HG03442 (cell line): ENCODE results near the gene ADCK2.
"Not testable (repeated sequence)": the region's sequence is repeated elsewhere in the genome, so short reads cannot be mapped to it uniquely, and the experiment has no call there.

ENCODE experiments used
- ATAC-seq: cut with Tn5 transposase; IDR thresholded peaks from one replicate; pipeline ENCODE4 v1.9.1; 2021; ENCODE audit warnings: mild to moderate bottlenecking, moderate library complexity; ENCODE audit not compliant: unreplicated experiment

The ADCK2 gene, protein sequence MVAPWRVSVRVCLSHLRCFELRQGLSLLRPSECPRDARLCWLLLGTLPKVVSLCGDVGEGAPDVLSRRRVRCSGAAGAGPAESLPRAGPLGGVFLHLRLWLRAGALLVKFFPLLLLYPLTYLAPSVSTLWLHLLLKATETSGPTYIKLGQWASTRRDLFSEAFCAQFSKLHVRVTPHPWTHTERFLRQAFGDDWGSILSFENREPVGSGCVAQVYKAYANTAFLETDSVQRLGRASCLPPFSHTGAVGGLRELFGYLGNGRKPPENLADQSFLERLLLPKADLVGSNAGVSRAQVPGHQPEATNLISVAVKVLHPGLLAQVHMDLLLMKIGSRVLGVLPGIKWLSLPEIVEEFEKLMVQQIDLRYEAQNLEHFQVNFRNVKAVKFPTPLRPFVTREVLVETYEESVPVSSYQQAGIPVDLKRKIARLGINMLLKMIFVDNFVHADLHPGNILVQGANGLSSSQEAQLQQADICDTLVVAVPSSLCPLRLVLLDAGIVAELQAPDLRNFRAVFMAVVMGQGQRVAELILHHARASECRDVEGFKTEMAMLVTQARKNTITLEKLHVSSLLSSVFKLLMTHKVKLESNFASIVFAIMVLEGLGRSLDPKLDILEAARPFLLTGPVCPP

GRCh38 chr7:140672382-140673062 lies at the start of gene ADCK2:
ADCK2 (plus strand) TSS chr7:140672945; CDS start chr7:140673331, 386 bp downstream.
- ATAC-seq, result peak; percentile 48

GRCh38 chr7:140623980-140624379 lies 48.8 kb upstream of the ADCK2 start:
- ATAC-seq, result no peak

- ATAC-seq, result no peak
Measured at GRCh38 chr7:140624392-140625191, 48.2 kb upstream of the ADCK2 start.

- not testable (repeated sequence) for ATAC-seq
Measured at GRCh38 chr7:140625192-140625558, 47.6 kb upstream of the ADCK2 start.

DNA sequence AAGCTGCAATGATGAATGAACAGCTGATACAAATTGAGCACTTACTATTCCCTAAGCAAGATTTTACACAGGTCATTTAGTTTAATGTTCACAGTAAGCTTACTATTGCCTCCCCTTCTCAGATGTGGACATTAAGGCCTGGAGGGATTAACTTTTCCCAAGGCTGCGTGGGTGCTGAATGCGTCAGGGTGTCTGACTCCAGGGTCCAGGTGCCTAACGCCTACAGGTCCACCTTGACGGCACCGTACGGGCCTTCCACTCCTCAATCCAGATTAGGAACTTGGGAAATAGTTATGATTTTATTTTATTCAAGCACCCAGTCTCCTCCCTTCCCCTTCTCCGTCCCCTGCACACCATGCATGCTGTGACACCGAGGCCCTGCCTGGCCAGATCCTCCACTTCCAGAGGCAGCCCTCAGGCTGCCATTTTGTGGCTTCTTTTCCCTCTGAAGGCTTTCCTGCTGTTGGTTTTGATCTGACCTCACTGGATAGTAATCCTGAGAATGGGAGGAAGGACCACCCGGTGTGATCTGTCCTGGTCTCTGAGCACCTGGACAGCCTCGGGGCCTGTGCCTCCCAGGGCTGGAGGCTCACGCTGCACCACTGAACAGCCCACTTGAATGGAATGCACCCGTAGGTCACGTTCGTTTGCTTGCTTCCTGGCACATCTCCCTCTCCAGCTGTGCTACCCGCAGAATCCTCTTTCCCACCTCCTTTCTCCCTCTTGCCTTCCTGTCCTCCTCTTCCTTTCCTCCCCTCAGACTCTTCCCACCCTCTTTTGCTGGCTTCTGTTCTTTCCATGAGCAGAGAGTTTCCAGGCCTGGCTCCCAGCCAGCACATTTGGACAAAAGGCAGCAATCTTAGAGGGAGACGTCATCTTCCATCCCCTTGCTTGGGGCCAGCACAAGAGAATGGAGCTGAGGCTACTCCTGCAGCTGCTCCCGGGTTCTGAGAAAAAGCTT lies 46.6 kb upstream of the ADCK2 start:
- no peak for ATAC-seq

GRCh38 chr7:140631021-140631420 lies 41.7 kb upstream of the ADCK2 start:
- ATAC-seq, result no peak

DNA sequence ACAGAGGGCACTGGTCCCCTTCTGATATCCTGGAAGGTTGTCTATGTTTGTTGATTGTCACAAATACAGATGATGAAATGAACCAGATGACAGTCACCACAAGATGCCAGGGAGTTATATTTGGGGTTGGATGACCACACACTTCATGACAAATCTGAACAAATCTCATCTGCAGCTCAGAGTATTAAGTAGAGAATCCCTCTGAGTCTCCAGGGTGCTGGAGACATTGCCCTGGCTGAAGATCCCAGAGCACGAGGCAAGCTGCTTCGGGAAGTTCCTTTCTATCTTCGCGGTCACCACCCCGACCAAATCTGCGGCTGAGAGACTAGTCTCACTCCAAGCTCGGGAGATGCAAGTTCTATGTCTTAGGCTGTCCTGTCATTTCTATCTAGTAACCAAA lies 41.1 kb upstream of the ADCK2 start:
- ATAC-seq, result no peak

DNA sequence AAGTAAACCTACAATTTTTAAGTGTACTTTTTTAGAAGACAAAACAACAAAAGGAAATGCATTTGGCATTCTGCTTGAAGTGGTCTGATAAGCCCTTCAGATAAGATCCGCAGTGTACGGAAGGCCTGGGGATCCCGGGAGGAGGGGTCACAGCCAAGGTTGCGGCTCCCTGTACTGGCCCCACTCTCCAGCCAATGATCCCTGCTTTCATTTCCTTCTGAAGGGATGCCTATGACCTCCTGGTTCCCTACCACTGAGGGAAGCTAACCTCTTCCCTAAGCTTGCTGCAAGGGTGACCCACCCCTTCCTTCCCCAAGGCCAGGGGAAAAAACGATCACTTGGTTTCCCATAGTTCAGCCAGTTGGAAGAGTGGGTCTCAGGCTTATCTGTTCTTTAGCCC lies 37.4 kb upstream of the ADCK2 start:
- ATAC-seq, result no peak

DNA sequence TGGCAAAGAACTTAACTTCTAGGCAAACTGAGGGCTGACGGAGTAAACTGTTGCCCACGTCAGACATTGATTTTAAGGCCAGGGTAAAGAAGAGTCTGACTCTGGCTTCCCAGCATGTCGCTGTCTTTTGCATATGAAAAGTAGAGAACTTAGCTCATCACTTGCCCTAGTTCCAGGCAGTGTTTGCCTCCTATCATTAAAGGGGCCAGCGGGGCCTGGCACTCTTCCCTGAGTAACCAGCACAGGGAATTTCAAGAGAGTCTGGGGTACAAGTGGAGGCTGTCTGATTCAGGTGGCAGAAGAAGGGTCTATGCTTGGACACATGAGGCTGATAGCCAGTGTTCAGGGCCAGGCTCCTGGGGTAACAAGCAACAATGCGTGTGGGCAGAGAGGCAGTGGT lies 36.9 kb upstream of the ADCK2 start:
- ATAC-seq, result no peak

GRCh38 chr7:140637400-140637799 lies 35.3 kb upstream of the ADCK2 start:
- ATAC-seq, result no peak

DNA sequence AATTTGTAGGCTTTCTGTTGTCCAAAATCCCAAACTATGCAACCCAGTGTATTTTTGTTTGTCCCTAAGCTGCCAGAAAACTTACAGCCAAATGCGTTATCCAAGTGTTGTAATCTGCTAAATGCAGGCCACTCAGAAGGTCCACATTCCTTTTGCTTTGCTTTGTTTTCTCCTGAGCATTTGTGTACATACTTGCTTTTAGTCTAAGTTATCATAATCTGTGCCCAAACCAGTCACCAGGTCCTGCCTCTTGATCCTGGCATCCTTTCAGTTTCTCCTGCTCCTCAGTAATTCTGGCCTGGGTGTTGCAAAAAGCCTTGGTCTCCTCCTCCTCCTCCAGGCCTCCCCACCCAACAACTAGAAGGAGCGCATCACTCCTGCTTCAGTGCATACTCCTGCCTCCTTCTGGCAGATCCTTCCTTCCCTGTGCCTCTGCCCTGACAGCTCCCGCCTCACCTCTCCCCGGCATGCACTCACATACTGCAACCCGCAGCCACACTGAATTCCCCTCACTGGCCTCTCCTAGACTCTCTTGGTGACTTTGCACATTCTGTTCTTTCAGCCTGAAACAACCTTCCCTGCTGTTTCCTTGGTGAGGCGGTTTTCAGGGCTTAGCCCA lies 34.5 kb upstream of the ADCK2 start:
- no peak for ATAC-seq

- no peak for ATAC-seq
Measured at GRCh38 chr7:140639366-140640053, 33.2 kb upstream of the ADCK2 start.

DNA sequence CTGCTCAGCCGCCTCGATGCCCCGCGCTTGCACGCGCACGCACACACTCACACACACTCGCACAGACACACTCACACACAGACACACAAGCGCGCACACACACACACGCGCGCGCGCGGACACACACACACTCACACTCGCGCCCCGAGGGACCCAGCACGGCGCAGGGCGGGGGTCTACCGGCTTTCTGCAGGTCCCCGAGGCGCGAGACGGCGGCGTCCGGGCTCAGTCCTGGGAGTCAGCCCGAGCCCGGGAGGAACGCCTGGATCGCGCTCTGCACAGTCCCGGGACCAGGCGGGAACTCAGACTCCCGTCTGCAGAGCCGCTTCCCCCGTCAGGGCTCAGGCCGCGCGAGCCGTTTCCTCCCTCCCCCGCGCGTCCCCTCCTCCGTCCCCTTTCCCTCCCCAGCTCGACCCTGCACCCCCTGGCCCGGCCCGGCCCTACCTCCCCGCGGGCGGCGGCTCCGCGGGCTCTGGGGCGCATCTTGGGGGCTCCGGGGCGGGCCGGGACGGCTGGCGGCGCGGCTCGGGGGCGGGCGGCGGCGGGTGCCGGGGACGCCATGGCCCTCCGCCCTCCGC lies 32.6 kb upstream of the ADCK2 start:
- ATAC-seq, result no peak

GRCh38 chr7:140640727-140641523 lies 31.8 kb upstream of the ADCK2 start, which contains the start of gene DENND2A:
DENND2A (minus strand) TSS chr7:140640813; CDS start chr7:140602397, 38,416 bp downstream.
- ATAC-seq, result no peak

DNA sequence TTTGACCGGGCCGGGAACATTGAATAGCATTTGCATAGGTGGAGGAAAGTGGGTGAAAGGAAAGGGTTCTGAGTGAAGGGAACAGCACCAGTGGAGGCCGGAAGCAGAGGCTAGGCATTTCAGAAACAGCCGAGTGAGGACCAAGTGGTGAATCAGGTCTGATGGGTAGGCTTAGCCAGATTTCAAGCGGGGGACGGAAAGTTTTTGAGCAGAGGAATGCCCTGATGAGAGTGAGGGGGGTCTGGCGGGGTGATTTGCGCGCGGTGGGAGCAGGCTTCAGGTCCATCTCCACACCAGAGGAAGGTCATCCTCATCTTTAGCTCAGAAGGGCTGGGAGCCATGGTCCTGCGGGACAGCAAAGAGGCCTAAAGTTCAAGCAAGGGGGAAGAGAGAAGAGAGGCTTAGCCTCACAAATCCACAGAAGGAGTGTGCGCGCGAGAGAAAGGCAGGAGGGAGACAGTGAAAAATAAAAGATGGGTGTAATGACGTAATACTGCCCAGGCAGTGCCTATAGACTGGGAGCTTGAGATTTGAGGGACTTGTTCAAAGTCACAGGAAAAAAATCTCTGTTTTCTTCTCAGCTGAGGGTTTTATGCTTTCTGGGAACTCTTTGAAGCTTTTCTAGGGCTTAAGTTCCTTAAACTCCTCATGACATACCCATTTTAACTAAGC lies 31.1 kb upstream of the ADCK2 start:
- no peak for ATAC-seq

- ATAC-seq, result no peak
Measured at GRCh38 chr7:140643416-140643815, 29.3 kb upstream of the ADCK2 start.

GRCh38 chr7:140644761-140645160 lies 28.0 kb upstream of the ADCK2 start:
- not testable (repeated sequence) for ATAC-seq
